Heart right ventricle (tissue), 16 donors: Measurements from ENCODE around the gene GTF2I. TPM values are rescaled to one million over a fixed set of nuclear protein-coding genes. Genes with fewer than 3 reads are reported as not detected.

Experiments
- ATAC-seq, 8 donors: fragments of 200-7000 bp; cut with Tn5 transposase; one replicate each; pipeline ENCODE4 v1.9.1; 2020; ENCODE audit warnings: mild to moderate bottlenecking in 8 of 8, moderate library complexity in 8 of 8, moderate number of reproducible peaks in 1 of 8
- DNase-seq, 2 donors: peaks; one replicate each; pipeline ENCODE4 v3.0.0-alpha.2; 2020
- H3K27ac ChIP-seq, 10 donors: fragments of 200-600 bp; sonication (generic) in 2 of 10; one replicate each; pipeline versions ENCODE4 v1.5.0 to v1.8.0; 2020 to 2022; ENCODE audit warnings: mild to moderate bottlenecking in 3 of 10
- H3K27me3 ChIP-seq, 7 donors: fragments of 200-600 bp; one replicate each; pipeline ENCODE4 v1.8.0; 2021 to 2022; ENCODE audit warnings: mild to moderate bottlenecking in 2 of 7
- H3K36me3 ChIP-seq, 9 donors: fragments of 200-600 bp; sonication (generic) in 1 of 9; one replicate each; pipeline versions ENCODE4 v1.5.0 to v1.8.0; 2020 to 2022; ENCODE audit warnings: mild to moderate bottlenecking in 2 of 9
- H3K4me1 ChIP-seq, 9 donors: fragments of 200-600 bp; sonication (generic) in 1 of 9; one replicate each; pipeline versions ENCODE4 v1.5.0 to v1.8.0; 2020 to 2022; ENCODE audit warnings: mild to moderate bottlenecking in 4 of 9
- H3K4me3 ChIP-seq, 10 donors: fragments of 200-600 bp; sonication (generic) in 2 of 10; one replicate each; pipeline versions ENCODE4 v1.5.0 to v1.8.0; 2020 to 2022; ENCODE audit warnings: mild to moderate bottlenecking in 7 of 10, moderate library complexity in 2 of 10
- H3K9me3 ChIP-seq, 11 donors: fragments of 200-600 bp in 10 of 11; sonication (generic) in 2 of 11; one replicate each; pipeline versions ENCODE4 v1.5.0 to v1.8.0; 2013 to 2022; ENCODE audit warnings: mild to moderate bottlenecking in 2 of 11, control low read depth in 1 of 11, moderate library complexity in 1 of 11
- WGBS, 2 donors: extraction: QIAGEN DNeasy Blood & Tissue Kit; methylation state at CpG; one replicate each; pipeline ENCODE4 v1.1.7; 2013; ENCODE audit warnings: inconsistent platforms in 1 of 2; 5-methylcytosine and 5-hydroxymethylcytosine counted together
- intact Hi-C, 10 donors: fragments of 100-400 bp; cut with DNase I; formaldehyde crosslinking; loops; one replicate each; pipeline versions ENCODE4 v1.11.1 to v1.14.2; 2022
- polyA plus RNA-seq, 2 donors: library from polyadenylated mRNA; stranded (reverse); fragments of 200-250 nt; gene quantifications; one replicate each; pipeline ENCODE4 v1.2.3, GENCODE V29; 2013
- total RNA-seq, 10 donors: library from RNA; stranded (reverse); fragmentation: NEBNext Ultra II Directional in 3 of 10; extraction: Animal tissue kit (Norgen Biotek cat#: 25700) in 3 of 10; gene quantifications; one replicate each; pipeline versions ENCODE4 v1.2.1 to v1.2.4, GENCODE V29; 2021 to 2023
- TF ChIP-seq, protein P1 (sequence below), 9 donors: fragments of 200-600 bp; sonication (generic) in 2 of 9; IDR thresholded peaks; one replicate each; pipeline versions ENCODE4 v1.5.0 to v1.8.0; 2021 to 2022; ENCODE audit warnings: antibody characterized with exemption in 9 of 9, mild to moderate bottlenecking in 5 of 9, moderate library complexity in 1 of 9
- donor health status: Arrhythmogenic right ventricular cardiomyopathy.
- donor health status: ischemic (EF 13 %, LVEDD 7.1; RV severe dilation, severe dysfunction).
- donor health status: healthy with polysubstance abuse.
- donor health status: DM: no; HTN: yes; CAD: no.
- donor health status: DM: no; HTN: no; CAD: no.
- donor health status: ischemic (EF 25% LVEDD 6.9; RV normal size, moderate dysfunction).
- donor health status: ischemic (EF 25% LVEDD 5.7; RV mildly dilated, moderate dysfunction).
- donor health status: healthy.
- donor health status: DM: yes; HTN: yes; CAD: no.
- donor health status: Ischemic cardiomyopathy.
- donor health status: ischemic (EF 35%, LVEDD 5.7; RV mildly dilated, moderate dysfunction).
- donor health status: nonischemic (EF 11% LVEDD 7.7; RV severe dilation, severe dysfunction).
- donor health status: DM: yes; HTN: yes; CAD: no.
- donor health status: PGD.
- donor health status: ischemic (EF 29% LVEDD 5.4; RV normal size, mild dysfunction).
- donor health status: nonischemic (EF 23%, LVEDD 6.1; RV moderate dilation, normal function).

Gene GTF2I
- total and polyA plus RNA-seq, 12 donors, result 18.9 to 152 (median 116) TPM

DNA sequence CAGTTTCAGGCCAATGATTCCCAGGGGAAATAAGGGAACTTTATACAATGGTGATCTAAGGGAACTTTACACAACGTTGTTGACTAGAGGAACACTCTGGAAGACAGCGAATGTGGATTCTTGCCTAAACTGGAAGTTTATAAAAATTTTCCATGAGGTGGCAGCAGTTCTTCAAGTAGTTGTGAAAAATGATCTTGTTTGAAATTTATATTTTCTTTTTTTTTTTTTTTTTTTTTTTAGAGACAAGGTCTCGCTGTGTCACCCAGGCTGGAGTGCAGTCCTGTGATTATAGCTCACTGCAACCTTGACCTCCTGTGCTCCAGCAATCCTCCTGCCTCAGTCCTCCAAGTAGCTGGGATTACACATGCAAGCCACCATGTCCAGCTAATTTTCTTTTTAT lies 32.1 kb upstream of the GTF2I start:
- TF ChIP-seq, protein P1, sequence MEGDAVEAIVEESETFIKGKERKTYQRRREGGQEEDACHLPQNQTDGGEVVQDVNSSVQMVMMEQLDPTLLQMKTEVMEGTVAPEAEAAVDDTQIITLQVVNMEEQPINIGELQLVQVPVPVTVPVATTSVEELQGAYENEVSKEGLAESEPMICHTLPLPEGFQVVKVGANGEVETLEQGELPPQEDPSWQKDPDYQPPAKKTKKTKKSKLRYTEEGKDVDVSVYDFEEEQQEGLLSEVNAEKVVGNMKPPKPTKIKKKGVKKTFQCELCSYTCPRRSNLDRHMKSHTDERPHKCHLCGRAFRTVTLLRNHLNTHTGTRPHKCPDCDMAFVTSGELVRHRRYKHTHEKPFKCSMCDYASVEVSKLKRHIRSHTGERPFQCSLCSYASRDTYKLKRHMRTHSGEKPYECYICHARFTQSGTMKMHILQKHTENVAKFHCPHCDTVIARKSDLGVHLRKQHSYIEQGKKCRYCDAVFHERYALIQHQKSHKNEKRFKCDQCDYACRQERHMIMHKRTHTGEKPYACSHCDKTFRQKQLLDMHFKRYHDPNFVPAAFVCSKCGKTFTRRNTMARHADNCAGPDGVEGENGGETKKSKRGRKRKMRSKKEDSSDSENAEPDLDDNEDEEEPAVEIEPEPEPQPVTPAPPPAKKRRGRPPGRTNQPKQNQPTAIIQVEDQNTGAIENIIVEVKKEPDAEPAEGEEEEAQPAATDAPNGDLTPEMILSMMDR (IDR thresholded peaks at IDR 0.05), result peak in 6 of 9 donors; percentile 15 to 46 (median 34)
- Histone ChIP-seq H3K36me3 (no peaks in the 10 kb centered on the region), H3K27ac (no peak overlapping the region), H3K9me3 (no peaks in the 10 kb centered on the region), H3K4me1 (peaks cover 0 to 18% (median 8%) of the 10 kb centered on the region in 9 donors), H3K27me3 (no peaks in the 10 kb centered on the region), H3K4me3 (no peak overlapping the region)
- DNase-seq (no peak), ATAC-seq (peak in 4 of 8 donors; percentile 35 to 69 (median 52))
- WGBS, 2 donors, result 29 to 38% methylated on average over 3 of the region's 3 CpGs
- intact Hi-C loops, result no loop called here

DNA sequence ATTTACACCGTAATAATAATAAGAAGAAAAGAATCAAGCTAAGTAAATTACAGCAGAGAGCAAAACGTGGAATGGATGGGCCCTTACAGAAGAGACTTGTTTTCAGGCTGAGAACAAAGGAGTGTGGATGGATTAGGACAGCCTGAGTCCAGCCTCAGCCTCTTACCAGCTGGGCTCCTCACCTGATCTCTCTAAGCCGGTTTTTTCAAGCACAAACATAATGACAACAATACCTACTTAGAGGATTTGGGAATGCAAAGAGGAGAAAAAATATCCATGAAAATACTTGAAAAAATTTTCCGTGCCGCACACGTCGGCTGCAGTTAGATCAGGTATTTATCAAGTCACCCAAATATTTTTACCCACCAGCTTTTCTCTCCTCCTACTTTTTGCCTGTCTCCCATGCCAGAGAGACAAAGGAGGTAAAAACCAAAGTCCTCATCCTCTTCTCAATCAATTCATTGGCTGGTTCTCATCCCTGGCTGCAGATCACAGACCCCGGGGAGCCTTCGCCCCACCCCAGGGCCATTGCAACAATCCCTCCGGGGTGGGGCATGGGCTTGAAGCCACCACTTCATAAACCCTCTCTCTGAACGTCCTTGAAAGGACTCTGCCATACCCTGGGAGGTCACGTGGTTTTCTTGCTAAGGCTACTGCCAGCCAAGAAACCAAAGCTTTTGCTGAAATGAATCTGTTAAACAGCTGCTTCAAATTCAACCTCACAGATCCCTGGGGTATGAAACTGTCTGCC lies 29.7 kb upstream of the GTF2I start:
- no peaks in the 10 kb centered on the region for H3K9me3 ChIP-seq
- intact Hi-C loops, result no loop called here
- DNase-seq, result peak in 1 of 2 donors; percentile 16
- ATAC-seq, result peak; percentile 36 to 84 (median 65)
- H3K36me3 ChIP-seq, result no peaks in the 10 kb centered on the region
- peak overlapping the region in 4 of 10 donors; percentile 8 to 17 (median 12) for H3K27ac ChIP-seq
- peaks cover 0 to 18% (median 8%) of the 10 kb centered on the region in 9 donors for H3K4me1 ChIP-seq
- 37 to 44% methylated on average over 12 of the region's 12 CpGs for WGBS, 2 donors
- peak overlapping the region in 1 of 10 donors; percentile 6 for H3K4me3 ChIP-seq
- TF ChIP-seq, protein P1 (IDR thresholded peaks at IDR 0.05), result no peak
- no peaks in the 10 kb centered on the region for H3K27me3 ChIP-seq

DNA sequence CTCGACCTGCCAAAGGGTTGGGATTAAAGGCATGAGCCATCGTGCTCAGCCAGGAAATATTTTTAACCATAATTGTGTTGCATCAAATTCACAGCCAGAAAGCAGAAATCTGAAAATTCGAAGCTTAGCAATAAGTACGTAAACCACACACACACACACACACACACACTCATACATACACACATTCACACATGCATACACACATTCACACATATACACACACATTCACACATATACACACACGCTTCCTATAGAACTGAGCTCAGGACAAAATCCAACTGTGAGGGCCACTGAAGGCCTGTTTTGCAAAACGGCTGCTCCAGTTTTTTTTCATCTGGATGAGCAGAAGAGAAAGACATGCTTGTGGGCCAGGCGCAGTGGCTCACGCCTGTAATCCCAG lies 25.0 kb upstream of the GTF2I start:
- Histone ChIP-seq H3K36me3 (no peaks in the 10 kb centered on the region), H3K4me1 (peaks cover 0 to 21% (median 8%) of the 10 kb centered on the region in 9 donors), H3K9me3 (no peaks in the 10 kb centered on the region), H3K27ac (no peak overlapping the region), H3K4me3 (no peak overlapping the region), H3K27me3 (no peaks in the 10 kb centered on the region)
- intact Hi-C loops, result loop anchor here in 2 of 10 donors (10.0 kb wide), 2 partner anchors 58 to 72 kb away; no protein-coding TSS in a partner anchor
- no peak for DNase-seq
- ATAC-seq, result no peak
- TF ChIP-seq, protein P1 (IDR thresholded peaks at IDR 0.05), result no peak
- 73 to 81% methylated on average over 8 of the region's 8 CpGs for WGBS, 2 donors

DNA sequence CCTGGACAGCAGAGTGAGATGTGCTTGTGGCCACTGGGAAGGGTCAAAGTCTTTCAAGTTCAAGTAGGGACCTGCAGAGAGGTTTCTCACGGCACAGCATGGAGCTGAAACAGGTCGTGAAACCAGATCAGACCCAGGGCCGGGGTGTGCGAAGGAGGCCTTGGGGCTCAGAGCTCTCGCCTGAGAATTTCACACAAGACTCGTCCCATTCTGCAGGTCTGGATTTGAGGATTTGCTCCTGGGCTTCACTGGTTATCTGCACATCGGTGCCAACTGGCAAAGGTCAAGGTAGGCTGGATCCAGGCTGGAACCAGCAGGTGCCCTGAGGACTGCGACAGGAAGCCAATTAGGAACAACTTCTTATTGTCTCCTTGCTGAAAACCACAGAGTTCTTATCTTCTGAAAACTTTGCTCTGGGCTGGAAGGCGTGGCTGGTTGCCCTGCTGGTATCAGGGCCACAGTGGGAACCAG lies 24.0 kb upstream of the GTF2I start:
- H3K27ac ChIP-seq, result no peak overlapping the region
- intact Hi-C loops, result loop anchor here in 2 of 10 donors (10.0 kb wide), 2 partner anchors 59 to 71 kb away; no protein-coding TSS in a partner anchor
- TF ChIP-seq, protein P1 (IDR thresholded peaks at IDR 0.05), result no peak
- H3K4me1 ChIP-seq, result peaks cover 0 to 12% (median 4%) of the 10 kb centered on the region in 9 donors
- H3K4me3 ChIP-seq, result no peak overlapping the region
- H3K27me3 ChIP-seq, result no peaks in the 10 kb centered on the region
- no peaks in the 10 kb centered on the region for H3K36me3 ChIP-seq
- ATAC-seq, result no peak
- 89 to 91% methylated on average over 9 of the region's 9 CpGs for WGBS, 2 donors
- no peak for DNase-seq
- no peaks in the 10 kb centered on the region for H3K9me3 ChIP-seq
